Fibroblast of skin of right biceps (primary cell): ENCODE results near the gene LRRC1.
A peak's percentile ranks its signal among the peaks of the same experiment; 100 is the strongest.

Experiments used
- DNase-seq: peaks from one replicate; pipeline ENCODE4 v3.0.0-alpha.2; 2013

Gene LRRC1

DNA sequence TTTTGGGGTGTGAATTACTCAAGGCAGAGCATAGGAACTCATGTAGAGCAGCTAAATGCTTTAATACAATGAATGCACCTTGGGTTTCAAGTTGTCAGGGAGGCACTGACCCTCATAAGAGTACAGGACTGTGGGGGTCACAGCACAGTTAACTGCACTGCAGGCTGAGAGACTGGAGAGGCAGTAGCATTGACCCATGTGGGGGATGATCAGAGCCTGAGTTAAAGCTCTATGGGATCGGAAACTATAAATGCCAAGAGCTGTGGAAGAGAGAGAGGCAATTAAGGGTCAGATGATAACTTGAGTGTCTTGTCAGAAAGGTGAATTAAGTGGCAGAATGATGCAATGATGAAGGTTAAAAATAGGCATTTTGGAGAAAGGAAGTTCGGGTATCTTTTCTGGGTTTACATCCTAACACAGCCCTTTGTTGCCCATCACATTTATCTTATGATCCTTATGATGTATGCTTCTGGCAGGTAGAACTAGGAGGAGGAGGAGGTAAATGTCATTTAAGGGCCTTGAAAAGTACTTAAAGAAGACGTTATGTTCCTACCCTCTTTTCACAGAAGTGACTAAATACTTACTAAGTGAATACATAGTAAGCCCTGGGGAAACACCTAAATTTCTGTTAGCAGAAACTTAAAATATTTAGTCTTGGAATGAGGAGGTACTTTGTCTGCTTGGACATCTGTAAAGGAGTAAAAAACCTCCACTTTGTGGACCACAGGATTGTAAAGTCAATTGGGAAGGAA is 24.2 kb downstream of the LRRC1 start:
- DNase-seq = no peak

DNA sequence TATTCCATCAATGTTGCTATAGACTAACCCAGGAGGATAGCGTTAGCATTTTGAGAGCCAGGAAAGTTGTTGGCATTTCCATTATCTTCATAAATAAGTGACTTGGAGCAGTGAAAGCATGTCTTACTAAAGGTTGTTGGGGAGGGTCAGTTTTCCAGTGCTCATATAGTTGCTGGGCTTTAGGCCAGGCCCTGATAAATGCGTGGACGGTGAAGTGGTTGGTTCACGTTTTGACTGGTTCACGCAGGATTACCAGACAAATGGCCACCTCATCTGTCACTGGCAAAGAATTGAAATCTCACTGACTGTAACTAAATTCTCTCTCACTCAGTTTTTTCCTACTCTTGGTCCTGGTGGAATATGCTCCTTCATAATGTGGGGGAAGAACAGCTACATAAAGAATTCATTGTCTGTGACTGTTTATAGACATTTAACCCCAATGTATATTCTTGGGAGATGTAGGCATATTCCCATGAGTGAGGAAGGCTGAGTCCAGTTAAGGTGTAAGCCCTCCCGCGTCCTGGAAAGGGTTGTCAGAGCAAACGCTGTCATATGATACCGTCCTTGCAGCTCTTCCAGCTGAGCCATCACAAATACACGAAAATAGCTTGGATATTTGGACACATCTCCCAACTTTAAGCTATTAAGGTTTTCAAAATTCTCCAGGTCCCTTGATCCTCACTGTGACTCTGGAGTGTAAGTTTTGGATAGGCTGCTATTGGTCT is 27.8 kb downstream of the LRRC1 start:
- DNase-seq = no peak

DNA sequence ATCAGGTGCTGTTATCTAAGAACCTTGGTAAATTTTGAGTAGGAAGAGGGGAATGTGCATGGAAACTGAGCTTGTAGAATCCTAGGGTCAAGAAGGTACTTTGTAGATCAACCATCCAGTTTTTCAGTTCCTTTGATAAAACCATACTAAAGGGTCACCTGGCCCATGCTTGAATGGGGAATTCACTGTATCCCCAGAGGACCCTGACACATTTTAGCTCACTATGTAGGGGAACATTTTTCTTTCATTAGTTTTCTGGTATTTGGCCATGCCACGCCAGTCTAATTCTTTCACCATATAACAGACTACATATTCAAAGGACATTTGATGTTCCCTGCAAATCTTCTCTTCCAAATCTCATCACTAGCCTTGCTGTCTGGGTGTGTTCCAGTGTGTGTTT is 29.9 kb downstream of the LRRC1 start:
- no peak for DNase-seq

DNA sequence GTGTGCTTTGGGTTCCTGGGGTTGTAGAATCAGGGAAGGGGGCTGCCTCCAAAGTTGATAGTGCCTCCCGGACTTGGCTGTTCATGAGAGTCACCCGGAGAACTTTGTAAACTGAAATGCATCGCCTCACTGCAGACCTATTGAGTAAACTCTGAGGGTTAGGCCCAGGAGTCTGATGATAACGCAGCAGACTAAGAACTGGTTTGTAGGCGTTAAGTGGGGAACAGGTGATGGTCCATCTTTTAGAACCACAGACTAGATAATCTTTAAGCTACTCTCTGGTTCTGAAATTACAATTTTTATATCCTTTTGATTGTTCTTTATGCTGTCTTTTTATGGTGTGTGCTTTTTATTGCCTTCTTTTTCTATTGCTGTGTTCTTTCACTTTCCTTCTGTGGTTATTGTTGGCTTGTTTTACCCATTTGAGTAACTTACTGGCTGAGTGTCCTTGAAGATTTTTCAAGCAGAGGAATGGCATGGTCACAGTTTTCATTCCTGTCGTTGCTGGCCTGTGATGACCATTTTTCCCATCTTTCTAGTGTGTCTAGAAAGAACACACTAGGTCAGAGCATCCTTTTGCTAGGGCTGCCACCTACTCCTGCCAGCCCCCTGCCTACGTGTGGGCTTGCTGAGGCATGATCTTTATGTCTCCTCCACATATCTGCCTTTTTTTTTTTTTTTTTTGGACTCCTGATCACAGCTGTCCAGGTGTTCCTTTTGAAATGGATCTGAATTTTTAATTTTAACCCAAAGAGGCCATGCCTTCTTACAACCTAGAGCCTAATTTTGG is 30.9 kb downstream of the LRRC1 start:
- no peak for DNase-seq

DNA sequence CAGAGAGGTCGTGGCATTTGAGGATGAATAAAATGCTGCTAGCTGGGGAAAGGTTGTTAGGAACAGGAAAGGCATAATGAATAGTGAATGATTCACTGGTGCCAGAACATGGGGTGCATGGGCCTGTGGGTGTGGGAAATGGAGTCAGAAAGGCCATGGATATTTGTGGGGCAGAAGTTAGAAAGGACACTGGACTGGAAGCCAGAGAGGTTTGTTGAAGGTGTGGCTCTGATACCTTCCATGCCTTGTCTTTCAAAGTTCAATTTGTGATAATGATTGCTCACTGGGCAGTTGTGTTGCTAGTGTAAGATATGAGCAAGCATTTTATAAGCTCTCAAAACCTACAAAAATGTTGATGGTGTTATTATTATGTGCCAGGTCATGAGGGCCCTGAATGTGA is 32.7 kb downstream of the LRRC1 start:
- DNase-seq = no peak

DNA sequence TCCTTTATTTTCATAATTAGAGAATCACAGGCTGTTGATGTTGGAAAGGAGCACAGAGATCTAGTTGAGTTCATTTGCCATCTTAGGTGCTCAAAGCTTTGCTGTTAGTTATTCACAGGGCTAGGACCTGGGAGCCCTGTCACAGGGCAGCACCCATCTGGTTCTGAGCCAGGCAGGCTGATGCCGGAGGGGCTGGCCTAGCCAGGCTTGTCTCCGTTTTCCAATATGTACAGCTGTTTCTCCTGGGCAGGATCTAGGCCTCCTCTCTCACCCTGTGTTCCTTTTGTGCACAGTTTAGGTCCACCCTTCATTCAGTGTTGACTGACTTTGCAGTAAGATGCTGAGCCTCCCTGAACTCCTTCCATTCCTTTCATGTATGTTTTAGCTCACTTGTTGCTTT is 33.4 kb downstream of the LRRC1 start:
- DNase-seq = no peak

DNA sequence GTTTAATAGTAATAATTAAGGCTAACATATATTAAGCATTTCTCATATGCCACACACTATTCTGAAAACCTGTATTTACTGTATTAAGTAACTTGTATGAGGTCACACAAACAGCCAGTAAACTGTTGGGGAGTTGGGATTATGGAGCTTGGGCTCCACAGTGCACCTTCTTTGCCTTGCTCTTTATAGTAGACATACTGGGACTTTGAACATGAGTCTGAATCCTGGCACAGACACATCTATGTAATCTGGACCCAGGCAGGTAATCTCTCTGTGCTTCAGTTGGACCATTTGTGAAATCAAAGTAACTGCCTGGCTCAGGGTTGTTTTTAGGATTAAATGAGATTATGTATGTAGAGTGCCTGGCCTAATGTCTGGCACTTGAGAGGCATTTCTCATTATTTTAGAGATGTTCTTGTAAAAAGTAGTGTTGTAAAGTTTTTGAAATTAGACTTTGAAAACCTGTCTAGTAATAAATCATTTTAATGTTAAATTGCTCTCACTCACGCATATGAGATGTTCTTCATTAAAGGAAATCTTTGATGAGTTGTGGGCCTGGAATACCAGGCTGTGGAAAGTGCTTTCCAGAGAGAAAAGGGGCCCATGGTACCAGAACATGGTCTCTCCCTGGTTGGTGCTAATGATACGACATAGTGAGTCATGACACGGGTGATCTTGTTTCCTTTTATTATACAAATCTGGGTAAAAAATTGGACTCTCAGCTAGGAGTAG is 34.3 kb downstream of the LRRC1 start:
- DNase-seq = no peak

DNA sequence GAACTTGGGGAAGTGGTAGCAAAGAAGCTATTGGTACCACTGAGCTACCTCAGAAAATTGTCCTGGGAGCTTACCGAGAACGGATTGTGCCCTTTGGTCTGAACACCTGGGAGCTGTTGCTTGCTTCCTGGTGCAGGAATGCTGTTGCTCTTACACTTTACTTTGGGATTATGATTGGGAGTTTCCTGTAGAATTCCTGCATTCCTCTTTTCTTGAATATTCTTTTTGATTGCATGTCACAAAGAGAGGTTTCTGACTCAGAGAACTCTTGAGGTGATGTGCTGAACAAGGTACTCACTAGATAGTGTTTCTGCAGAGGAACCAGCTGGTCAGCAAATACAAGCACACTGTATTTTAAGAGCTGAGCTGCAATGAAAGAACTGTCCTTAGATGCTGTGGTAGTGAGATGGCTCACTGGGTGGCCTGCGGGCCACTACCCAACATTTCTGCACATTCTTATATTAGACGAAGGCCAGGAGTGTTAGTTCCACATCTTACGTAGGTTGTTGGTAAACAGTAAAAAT is 35.0 kb downstream of the LRRC1 start:
- DNase-seq = no peak

DNA sequence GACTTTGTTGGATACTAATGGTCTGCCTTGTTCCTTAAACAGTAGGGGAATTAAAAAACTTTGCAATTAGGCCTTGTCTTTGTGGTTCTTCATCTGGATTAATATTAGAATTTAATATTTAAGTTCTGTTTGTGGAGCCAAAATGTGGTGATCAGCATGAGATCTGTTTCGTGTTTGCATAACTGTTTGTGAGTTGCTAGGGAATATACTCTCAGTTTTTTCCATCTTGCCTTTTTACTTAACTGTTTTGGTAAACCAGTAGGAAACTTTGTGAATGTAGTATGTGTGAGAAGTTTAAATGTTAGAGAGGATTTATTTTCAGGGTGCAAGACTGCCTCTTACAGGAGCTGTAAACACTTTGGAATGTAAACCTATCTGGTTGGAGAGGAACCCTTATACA is 35.6 kb downstream of the LRRC1 start:
- no peak for DNase-seq

DNA sequence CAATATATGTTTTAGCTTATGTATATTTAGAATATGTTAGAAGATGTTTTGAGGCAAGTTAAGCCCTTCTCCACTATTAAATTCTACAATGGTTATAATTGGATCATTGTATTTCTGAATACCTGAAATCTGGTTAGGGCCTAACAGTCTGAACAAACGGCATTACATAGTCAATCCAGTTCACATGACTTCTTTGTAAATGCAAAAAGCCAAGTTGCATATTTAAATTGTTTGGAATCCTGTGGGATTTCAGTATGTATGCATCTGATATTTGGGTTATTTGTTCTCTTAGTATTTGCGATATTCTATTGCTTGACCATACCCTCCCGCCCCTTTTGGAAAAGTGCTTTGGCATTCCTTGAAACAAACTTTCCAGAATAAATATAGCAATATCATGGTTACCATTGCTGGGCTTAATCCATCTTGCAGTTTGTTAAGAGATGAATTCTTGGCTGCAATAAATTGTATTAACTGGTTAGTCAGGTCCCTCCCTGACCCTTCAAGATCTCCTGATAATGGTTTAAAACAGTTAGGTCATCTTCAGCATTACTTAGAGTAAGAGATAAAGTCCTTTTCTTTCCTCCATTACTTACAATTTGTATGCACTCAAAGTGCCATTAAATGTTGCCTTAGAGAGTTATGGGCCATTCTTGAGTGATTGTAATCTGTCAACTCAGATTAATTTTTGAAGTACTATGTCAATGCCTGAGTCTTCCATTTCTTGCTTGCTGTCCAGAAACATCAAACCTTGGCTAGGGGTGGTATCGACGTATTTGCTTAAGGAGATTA is 36.5 kb downstream of the LRRC1 start:
- no peak for DNase-seq

DNA sequence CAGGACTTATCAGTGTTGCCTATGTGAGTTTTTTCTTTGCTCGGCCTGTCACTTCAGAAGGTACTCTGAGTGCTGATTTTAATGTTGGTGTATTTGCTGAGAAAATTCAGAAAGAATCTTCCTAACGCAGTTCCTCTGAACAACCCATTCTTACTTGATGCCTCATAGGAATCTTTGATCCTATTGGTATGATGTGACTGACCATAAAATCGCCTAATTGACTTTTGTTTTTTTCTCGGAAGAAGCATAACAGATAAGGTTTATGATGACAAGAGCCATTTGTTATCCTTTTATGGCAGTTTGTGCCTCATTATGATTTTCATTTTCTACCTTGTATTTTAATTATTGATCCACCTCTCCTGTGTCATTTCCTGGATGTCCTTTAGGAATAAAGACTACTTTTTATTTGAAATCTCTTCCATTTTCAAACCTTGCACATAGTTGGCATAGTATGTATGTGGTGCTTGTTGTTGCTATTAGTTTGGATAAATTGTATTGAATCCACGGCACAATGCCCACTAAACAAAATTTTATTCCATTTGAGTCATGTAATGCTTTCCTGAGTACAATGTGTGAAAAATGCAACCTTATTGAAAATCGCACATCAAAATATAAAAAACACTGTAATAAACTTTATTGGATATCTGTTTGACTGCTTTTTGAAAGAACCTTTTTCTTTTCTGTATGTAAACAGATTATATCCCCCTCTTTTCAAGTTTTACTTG is 37.3 kb downstream of the LRRC1 start:
- DNase-seq = no peak

DNA sequence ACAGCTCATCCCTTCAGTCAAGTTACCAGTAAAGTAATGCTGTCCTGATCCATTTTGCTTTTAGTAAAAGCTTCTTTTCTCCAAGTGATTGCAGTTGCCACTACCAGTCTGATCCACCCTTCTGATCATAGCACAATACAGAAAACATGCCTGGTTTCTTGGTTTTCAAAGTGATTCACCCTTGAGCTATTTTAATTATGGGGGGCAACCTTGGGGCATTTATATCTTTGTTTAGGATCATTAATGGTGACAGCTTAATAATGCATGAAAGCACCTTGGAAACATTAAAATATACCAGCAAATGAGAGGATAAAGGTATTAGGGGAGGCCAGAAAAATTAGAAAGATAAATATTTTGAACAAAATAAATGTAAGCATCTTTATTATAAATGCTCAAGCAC is 38.4 kb downstream of the LRRC1 start:
- DNase-seq = peak; percentile 11

DNA sequence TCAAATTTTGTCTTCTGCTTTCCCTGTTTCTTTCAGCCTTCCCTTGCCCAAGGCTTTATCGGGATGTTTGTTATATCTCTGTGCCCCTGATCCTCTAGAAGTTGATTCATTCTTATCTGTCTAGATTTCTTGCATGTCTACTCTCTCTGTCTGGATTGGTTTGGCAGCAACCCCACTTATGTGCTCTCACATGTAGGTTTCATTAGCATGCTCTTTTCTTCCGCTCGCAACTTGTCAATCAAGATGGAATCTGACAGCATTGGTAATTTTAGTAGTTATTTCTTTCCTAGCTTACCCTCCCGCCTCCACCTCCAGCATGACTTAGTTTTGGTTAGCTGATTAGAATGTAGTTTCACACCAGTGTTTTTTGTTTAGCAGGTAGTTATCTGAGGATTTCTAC is 39.3 kb downstream of the LRRC1 start:
- no peak for DNase-seq

DNA sequence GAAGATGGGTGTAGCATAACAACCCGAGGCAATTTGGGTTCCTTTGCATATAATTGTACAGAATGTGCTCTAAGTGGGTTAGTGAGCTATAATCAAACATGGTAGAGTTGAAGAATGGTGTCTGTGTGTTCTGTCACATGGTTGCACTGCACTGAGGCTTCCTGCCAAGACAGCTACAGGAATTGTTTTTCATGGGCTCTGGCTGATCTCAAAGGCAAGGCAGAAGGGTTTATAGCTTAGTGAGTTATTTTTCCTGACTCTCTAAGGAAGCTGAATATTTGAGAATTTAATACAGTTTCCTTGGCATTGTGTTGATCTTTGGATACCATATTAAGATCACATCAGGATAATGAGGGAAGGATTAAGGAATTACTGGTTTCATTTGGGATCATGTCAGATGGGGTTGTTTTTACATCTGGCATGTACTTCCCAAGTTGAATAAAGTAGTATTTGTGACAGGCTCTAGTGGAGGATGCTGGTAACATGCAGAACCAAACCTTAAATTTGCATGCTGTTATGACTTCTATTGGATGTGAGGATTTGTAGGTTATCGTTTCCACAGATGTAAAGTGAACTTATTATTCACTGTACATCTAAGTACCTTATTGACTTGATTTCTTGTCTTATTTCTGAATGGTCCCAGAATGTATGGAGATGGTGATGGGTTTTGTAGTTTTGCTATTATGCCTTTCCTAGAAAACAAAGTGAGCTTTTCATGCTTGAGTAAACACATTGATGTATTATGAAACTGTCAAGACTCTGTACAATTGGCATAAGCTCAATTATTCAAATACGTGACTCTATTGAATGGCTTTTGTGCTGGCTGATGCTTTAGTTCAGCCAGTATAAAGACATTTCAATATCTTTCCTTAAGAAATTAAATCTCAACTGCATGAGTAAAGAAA is 43.3 kb downstream of the LRRC1 start:
- DNase-seq = no peak

DNA sequence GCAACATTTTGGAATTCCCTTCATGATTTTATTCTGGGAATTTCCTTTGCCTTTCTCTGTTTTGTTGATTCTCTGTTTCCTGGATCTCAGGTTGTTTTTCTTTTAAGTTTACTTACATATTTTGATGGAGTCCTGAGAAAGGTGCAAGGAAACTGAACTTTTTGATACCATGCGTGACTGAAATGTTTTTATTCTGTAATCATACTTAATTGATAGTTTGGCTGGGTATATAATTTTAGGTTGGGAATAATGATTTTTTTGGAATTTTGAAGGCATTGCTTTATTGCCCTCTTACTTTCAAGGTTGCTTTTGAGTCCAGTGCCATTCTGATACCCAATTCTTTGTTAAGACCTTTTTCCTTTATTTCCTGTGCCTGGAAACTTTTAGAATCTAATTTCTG is 45.2 kb downstream of the LRRC1 start:
- no peak for DNase-seq

DNA sequence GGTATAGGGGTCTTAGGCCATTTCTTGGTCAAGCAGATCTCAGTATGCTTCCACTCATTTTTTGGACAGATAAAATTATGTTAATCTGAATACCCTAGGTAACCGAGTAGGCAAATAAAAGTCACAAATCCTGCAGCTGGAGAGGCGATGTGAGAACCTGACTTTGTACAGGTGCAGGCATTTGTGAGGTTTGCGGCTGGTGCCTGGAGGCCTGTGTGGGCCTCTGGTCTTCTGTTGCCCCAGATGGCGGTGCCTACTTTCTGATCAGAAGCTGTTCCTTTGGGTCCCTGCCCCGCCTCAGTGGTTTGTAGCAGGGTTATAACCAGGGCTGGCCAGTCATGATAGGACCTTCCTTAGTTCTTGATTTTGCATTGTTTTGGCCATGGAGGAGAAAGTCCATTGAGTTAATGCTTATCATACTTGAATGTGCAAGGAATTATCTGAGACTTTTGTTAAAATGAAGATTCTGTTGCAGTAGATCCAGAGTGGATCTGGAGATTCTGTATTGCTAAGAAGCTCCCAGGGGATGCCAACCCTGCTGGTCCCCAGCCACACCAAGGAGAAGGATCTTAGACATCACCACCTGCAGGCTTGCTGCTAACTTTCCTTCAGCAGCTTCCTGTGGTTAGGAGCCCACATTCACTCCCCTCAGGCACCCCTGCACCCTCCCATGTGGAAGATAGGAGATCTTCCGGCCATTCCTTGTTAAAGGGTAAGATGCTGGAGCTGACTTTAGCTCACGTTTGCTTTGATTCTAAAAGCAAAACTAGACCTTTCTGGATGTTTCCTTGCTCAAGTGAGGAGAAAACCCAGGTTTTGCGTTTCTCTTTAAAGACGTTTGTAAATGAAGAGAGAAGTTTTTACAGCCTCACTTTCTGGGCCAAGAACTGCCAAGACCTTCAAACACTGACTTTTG is 50.7 kb downstream of the LRRC1 start:
- no peak for DNase-seq

DNA sequence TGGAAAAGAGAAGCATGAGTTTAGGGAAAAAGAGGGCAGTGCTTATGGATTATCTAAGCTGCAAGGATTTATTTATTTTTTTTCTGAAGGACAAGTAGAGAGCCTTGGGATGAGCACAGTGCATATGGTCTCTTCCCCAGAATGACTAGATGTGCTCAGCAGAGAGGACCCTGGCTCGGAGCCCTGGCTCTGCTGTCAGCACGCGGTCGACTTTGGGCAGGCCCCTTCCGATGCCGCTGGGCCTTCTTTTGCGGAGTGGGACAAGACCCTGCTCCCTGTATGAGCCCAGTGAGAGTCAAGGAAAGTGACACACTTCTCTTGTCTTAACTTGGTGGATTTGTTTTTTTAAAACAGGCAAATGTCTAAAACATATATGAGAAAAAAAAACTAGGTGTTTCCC is 51.4 kb downstream of the LRRC1 start:
- no peak for DNase-seq

DNA sequence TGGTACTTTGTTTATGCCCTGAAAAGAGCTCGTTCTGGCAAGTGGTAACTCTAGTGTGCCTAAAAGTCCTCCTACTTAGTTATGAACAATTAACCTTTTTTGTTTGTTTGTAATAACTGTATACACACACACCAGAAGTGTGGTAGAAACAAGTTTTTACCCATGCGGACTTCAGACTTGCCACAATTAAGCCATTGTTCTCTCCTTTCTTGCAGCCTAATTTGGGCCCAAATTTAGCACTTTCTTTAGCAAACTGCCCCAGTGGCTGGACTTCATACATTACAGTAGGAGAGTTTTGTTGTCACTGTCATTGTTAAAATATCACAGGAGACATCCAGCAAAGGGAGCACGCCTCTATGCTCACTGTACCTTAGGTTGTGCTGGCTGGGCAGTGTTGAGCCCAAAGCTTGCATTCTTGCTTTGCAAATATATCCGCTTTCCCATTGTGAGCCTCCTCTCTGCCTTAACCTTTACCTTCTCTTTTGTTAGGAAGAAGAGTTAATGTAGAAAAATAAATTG is 53.0 kb downstream of the LRRC1 start:
- DNase-seq = no peak

DNA sequence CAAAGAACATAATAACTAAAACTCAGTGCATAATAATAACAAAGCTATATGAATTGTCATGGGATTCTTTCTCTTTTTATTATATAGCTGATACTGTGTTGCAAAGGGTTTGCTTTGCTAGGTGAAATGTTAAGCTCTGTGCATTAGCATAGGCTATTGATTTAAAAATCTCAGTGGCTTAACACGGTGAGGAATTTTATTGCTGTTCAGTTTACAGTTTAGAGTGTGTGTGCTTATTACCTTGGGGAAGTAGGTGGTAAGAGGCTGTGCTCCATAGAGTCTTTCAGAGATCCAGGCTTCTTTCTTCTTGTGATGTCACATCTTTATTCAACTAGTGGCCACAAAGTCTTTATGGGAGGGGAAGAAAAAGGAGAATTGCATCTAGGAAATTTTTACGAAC is 55.7 kb downstream of the LRRC1 start:
- no peak for DNase-seq
